ENCODE results near the gene OGFOD2.
"Not testable (repeated sequence)": the region's sequence is repeated elsewhere in the genome, so short reads cannot be mapped to it uniquely, and the experiment has no call there.

The OGFOD2 gene

DNA sequence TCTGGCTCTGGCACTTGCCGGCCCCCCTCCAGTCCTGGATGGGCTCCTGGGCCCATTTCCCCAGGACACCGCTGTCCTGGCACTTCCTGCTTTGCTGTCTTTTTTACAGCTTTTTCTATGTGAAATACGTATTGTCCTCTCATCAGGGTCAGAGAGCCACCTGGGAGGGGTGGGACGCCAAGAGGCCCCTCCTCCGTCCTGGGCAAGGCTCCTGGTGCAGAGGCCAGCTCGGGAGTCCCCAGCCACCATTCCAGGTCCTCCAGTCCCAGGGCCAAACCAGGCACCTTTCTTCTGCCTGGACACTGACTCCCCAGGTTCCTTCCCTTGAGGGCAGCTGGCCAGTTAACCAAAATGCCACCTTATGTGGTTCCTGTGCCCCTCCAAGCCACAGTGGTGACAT lies 28.2 kb downstream of the OGFOD2 start:
- no peak for DNase-seq (ENCODE audit: low read depth, low spot score)

DNA sequence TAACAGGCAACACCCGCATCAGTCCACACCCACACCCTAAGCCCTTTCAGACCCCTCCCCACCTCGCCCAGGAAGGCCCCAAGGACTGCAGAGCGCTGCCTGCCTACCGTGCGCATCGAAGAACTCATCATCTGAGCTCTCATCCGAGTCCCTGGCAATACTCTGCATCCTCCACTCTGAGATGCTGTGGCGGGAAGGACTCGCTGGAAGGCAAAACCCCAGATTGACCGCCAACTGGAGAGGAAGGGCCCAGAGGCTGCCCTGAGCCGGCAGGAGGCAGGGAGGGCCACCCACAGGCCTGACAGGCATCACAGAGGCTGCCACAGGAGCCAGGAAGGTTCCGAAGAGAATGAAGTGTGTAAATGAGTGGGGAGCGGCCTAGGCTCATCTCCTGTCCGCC lies 29.2 kb downstream of the OGFOD2 start:
- no peak for DNase-seq (ENCODE audit: low read depth, low spot score)

DNA sequence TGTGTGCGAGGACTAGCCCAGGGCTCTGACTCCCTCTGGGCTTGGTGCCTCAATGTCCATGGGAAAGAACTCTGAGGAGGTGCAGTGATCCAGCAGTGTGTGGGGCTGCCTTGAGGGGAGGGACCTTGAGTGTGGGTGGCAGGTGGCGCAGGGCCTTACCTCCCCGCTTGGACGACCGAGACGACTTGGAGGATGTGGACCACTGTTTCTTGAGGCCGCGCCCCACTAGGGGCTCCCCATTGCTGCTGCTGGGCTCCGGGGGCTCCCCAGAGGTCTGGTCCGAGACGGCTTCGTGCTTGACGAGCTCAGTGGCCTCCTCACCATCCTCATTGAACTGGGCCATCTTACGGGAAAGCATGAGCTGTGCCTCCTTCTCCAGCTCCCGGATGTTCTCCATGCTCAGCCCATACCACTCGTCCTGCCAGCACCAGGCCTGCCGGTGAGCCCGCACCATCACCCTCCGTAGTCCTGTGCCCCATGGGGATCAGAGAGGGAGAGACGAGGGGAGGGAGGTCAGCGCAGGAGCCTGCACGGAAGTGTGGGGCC lies 30.1 kb downstream of the OGFOD2 start:
- no peak for DNase-seq (ENCODE audit: low read depth, low spot score)

DNA sequence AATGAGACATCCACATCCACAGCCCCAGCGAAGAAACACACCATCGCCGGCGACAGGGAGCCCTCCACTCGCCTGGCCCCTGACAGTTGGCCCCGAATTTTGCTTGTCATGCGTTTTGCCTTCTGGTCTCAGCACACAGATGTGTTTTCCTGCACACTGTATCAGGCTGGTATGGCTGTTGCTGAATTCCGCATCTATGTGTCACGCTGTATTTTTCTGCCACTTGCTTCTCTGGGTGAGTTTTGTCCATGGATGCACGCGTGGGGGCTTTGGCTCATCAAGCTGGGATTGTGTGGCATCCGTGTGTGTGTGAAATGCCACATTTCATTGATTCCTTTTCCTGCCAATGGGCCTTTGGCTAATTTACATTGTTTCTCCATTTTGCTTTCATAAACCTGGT lies 31.9 kb downstream of the OGFOD2 start:
- no peak for DNase-seq (ENCODE audit: low read depth, low spot score)

DNA sequence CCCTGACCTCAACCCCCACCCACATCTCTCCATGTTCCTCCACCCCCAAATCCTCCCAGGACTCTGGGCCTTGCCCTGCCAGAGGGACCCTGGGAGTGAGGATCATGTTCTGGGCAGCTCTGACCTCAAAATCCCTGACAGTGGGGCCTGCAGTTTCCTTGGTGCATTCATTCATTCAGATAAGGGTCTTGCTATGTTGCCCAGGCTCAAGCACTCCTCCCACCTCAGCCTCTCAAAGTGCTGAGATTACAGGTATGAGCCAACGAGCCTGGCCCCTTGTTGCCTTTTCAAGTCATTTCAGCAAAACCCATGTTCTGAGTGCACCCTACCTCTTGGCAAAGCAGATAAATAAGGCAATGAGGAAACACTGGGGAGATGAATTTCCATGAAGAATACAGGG lies 35.1 kb downstream of the OGFOD2 start:
- DNase-seq (ENCODE audit: low read depth, low spot score) = no peak

DNA sequence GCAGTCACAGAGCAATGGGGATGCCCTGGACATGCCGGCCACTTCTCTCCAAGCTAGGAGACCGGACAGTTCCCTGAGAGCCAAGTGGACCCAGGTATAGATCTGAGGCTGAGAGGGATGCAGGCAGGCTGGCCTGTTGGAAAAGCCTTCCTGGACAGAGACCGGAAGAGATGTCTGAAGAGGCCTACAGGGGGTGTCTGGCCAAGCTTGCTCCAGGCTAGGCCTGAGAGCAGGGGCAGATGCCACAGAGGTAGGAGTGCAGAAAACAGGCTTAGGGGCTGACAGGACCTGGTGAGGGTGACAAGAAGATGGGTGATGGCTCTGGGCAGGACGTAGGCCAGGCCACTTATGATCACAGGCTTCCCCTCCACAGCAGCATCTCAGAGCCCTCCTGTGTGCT lies 35.6 kb downstream of the OGFOD2 start:
- DNase-seq (ENCODE audit: low read depth, low spot score) = no peak

DNA sequence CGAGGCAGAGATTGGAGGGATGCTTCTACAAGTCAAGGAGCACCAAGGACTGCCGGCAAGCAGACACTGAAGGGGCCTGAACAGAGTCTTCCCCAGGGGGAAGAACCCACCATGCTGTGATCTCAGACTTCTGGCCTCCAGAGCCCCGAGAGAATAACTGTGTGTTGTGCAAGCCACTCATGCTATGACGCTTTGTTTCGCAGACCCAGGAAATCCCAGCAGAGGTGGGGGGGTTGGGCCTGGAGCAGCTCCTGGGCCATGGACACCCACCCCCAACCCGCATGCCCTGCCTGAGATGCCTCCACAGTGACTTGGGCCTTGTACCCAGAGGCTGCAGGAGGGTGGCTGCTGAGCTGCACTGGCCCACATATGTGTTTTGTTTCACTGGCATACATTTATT lies 36.7 kb downstream of the OGFOD2 start:
- no peak for DNase-seq (ENCODE audit: low read depth, low spot score)

DNA sequence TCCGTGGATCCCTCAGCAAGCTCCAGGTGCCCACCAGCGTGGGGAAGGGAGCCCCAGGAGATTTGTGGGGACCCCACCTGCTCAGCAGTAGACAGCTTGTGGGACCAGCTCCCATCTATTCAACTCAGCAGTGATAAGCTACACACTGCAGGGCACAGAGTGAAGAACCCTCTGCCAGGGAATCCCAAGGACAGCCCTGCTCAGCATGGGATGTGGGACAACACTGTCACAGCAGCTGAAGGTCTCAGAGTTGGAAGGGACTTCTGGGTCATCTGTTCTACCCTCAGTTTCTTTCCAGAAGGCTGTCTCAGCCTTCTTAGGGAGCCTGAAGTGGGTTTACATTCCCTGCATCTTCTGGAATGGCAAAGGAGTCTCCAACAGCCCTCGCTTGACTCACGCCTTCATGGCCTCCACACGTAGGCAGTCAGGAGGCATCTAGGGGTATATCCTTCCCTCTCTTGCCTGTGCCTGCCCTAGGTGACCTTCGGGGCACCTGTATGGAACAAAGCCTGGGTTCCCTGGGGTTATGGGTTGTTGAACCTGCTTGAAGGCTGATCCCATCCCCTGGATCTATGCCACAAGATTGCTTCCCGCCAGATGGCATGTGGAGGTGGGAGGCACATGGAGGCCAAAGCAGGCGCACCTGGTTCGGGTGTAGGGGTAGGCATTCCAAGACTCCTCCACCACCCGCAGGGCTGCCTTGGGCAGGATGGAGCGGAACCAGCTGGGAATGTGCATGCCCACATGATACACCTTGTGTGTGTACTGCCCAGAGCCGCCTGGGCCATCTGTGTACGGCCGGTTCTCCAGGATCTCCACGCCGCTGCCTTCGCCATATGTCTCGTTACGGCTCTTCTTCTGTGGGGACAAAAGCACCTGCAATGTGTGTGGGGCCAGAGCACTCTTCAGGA lies 38.4 kb downstream of the OGFOD2 start:
- no peak for DNase-seq (ENCODE audit: low read depth, low spot score)

DNA sequence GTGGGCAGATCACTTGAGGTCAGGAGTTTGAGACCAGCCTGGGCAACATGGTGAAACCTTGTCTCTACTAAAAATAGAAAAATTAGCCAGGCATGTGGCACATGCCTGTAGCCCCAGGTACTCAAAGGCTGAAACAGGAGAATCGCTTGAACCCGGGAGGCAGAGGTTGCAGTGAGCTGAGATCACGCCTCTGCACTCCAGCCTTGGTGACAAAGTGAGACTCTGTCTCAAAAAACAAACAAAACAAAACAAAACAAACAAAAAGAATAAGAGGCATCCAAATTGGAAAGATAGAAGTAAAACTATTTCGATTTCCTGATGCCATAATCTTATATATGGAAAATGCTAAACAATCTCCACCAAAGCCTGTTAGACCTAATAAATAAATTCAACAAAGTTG lies 39.4 kb downstream of the OGFOD2 start:
- not testable (repeated sequence) for DNase-seq (ENCODE audit: low read depth, low spot score)

DNA sequence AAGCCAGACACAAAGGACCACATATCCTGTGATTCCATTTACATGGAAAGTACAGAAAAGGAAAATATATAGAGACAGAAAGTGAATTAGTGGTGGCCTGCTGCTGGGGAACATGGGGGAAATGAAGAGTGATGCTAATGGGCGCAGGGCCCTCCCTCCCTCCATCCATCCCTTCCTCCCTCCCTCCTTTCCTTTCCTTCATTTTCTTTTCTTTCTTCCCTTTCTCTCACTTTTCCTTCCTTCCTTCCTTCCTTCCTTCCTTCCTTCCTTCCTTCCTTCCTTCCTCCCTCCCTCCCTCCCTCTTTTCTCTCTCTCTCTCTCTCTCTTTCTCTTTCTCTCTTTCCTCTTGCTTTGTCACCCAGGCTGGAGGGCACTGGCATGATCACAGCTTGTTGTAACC lies 42.7 kb downstream of the OGFOD2 start:
- no peak for DNase-seq (ENCODE audit: low read depth, low spot score)

DNA sequence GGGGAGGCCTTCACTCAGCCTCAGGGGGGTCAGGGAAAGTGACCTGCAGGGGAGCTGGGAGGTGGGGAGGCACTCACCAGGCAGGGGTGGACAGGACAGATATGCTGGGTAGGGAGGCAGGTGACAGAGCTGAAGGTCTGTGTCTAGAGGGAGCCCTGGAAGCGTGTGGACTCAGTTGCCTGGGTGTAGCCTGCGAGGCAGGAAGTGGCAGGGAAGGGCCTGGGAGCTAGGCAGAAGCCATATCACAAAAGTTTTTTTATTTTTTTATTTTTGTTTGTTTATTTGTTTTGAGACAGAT lies 44.7 kb downstream of the OGFOD2 start:
- no peak for DNase-seq (ENCODE audit: low read depth, low spot score)

DNA sequence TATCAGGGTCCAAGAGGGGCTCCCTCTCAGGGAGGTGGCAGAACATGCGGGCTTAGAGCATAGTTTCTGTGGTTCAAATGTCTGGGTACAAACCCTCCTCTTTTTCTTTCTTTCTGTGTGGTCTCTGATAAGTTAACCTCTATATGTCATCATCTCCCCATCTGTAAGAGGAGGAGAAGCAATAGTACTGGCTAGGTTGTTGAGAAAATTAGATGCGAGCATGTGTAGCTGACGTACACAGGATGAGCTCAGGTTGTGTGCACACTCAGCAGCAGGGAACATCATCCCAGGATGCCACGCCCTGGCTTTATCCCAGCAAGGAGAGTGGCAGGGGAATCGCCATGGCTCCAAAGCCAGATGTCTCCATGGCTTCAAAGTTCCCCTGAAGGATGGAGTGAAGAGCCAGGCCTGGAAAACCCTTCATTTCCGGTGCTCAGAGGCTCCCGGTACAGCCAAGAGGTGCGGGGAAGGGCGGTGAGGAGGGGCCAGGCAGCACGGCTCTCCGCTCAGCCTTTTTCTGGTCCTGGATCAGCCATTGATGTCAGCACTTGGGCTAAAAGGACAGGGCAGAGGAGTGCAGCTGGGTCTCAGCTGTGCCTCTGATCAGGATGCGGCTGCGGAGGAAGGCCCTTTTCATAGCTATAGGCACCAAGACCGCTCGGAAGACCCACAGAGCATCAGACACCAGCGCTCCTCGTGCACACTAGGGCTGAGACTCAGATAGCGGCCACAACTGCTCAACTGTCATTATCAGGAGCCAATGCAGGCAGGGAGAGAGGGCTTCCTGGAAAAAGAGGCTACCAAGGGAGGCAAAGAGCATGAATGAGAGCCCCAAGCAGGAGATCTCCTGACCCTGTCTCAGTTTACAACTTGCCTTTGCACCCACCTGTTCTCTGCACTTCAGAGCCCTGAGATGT lies 46.9 kb downstream of the OGFOD2 start:
- no peak for DNase-seq (ENCODE audit: low read depth, low spot score)

DNA sequence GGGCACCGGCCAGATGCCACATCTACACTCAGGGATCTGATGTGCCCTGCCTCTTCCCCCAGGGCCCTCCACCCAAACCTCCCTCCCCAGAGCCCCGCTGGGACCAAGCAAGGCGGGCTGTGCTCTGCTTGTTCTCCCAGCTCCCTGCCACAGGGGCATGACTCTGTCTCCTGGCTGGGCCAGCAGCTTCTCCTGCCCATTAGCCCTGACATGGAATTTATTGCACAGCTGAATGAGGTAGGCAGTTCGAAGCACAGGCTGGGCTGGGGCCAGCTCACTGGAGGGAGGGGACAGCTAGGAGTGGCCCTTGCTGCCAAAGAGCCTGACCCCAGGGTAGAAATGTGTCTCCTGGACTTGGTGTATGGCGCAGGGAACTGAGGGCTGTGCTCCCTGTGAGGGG lies 47.8 kb downstream of the OGFOD2 start:
- DNase-seq (ENCODE audit: low read depth, low spot score) = no peak

DNA sequence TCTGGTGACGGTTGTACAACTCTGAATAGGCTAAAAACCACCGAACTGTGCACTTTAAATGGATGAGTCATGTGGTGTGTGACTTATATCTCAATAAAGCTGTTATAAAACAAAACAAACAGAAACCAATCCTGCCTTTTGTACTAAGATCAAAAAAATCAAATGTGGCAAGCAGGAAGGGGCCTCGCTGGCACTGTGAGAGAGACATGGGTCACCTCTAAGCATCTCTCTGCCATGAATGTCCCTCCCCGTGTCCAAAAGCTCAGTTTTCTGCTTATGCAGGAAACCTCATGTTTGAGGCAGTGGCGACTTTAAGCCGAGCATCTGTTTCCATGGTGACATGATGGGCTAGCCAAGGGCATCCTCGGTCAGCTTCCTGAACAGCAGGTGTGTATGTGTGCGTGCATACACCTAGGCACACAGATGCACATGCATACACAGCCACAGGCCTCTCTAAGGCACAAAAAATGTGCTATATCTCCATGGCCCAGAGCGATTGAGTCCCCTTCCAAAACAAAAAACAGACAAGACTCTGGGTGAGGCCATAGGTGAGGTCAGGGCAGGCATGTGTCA lies 49.9 kb downstream of the OGFOD2 start:
- no peak for DNase-seq (ENCODE audit: low read depth, low spot score)

DNA sequence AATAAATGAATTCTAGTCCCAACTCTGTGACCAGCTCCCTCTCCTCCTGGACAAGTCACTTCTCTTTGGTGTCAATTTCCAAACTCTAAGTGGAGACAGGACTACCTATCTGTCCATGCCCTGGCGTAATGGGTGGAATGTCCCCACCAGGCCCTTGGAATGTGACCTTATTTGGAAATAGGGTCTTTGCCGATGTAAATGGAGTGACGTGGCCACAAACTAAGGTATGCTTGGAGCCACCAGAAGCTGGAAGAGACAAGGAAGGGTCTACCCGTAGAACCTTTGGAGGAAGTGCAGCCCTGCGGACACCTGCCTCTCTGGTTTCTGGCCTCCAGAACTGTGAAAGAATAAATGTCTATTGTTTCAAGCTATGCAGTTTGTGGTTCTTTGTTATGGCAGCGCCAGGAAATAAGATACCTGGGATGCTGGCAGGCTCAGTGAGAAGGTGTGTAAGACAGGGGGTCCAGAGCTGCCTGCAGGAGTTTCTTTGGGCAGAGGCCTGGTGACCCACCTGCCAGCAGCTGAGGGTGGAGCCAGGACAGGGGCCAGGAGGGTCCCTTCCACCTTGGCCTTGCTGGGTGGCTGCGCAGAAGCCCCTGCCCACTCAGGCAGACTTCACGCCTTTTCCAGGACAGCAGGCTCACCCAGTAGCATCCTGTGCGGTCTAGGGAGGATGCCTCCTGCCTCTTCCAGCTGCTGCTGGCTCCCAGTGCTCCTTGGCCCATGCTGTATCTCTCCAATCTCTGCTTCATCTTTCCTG lies 51.2 kb downstream of the OGFOD2 start:
- DNase-seq (ENCODE audit: low read depth, low spot score) = no peak

DNA sequence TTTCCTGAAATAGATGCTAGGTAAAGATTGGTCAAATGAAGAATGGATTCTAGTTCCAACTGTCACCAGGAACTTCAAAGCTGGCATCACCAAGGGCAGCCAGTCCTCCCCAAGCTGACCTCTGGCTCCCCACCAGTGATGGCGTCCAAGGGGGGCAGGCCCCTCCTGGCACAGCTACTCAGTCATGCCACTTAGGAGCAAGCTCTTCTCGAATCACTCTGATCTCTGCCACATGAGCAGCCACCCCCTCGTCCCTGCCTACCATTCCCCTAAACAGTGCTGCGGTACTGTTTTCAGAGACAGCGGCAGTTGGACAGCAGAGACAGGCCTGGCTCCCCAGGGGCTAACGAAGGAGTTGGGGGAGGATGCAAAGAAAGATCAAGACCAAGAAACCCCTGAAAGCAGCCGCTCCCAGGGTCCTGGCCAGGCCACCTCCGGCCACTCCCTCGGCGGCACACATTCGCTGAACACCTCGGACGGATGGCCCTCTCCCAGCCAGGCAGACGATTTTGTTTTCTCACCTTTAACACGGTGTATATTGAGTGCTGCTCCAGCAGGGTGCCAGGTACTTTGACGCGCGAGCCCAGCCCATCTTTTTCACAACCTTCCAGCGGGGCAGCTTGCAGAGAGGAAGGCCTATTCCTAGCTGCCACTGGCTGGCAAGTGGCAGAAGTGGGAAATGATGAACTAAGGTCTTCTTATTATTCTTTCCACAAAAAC lies 52.8 kb downstream of the OGFOD2 start:
- DNase-seq (ENCODE audit: low read depth, low spot score) = no peak

DNA sequence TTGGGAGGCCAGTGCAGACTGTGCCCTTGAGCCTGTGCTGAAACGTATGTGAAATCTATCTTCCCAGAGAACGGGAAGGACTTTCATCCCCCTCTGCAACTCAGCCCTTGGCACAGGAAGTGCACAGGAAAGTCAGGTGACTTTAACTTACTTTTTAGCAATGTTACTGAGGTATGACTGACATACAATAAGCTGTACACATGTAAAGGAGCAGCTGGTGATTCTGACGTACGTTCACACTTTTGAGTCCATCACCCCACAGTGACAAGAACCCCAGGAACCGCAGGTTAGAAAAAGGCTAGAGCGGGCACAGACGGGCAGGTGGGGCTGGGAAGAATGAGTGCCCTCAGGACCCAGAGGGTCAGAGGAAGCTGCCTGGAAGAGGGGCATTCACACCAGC lies 53.4 kb downstream of the OGFOD2 start:
- no peak for DNase-seq (ENCODE audit: low read depth, low spot score)

DNA sequence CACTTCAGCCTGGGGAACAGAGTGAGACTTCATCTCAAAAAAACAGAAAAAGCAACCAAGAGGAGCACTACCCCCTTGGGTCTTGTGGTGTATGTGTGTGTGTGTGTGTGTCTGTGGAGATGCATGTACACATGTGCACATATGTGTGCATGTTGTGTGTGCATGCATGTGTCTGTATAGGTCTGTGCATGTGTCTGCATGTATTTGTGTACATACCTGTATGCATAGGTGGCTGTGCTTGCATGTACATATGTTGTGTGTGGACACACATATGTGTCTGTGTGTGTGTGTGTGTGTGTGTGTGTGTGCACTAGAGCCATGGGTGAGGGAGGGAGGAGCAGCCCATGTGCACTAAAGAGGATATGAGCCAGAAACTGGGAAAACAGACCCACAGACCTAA lies 54.5 kb downstream of the OGFOD2 start:
- no peak for DNase-seq (ENCODE audit: low read depth, low spot score)
